GM23248 (cell line): ENCODE results near the gene PPP3R1. TPM values are rescaled to one million over a fixed set of nuclear protein-coding genes. Genes with fewer than 3 reads are reported as not detected.

Experiments
- DNase-seq: peaks from one replicate; pipeline ENCODE4 v3.0.0-alpha.2; 2015
- H2AFZ ChIP-seq: fragments of 200-600 bp; sonication (generic); 2 replicates; pipeline ENCODE4 v1.6.1; 2016; ENCODE audit warnings: antibody characterized with exemption
- H3F3A ChIP-seq: fragments of 200-600 bp; sonication (generic); 2 replicates; pipeline ENCODE4 v1.6.1; 2016; ENCODE audit warnings: mild to moderate bottlenecking, antibody characterized with exemption, mixed run types; ENCODE audit not compliant: insufficient read depth
- H3K27ac ChIP-seq: fragments of 200-600 bp; sonication (generic); 2 replicates; pipeline ENCODE4 v1.5.1; 2016; ENCODE audit warnings: mild to moderate bottlenecking
- H3K27me3 ChIP-seq: fragments of 200-600 bp; sonication (generic); replicated peaks from 2 replicates; pipeline ENCODE4 v1.6.1; 2016; ENCODE audit warnings: mild to moderate bottlenecking; ENCODE audit not compliant: insufficient read depth
- H3K36me3 ChIP-seq: fragments of 200-600 bp; sonication (generic); 2 replicates; pipeline ENCODE4 v1.6.1; 2016; ENCODE audit warnings: low read depth, mild to moderate bottlenecking
- H3K4me1 ChIP-seq: fragments of 200-600 bp; sonication (generic); 2 replicates; pipeline ENCODE4 v1.6.1; 2016; ENCODE audit warnings: mild to moderate bottlenecking; ENCODE audit not compliant: insufficient read depth
- H3K4me2 ChIP-seq: fragments of 200-600 bp; sonication (generic); one replicate; pipeline ENCODE4 v1.6.1; 2016; ENCODE audit warnings: mild to moderate bottlenecking; ENCODE audit not compliant: unreplicated experiment
- H3K4me3 ChIP-seq: fragments of 200-600 bp; sonication (generic); 2 replicates; pipeline ENCODE4 v1.5.1; 2016; ENCODE audit warnings: mild to moderate bottlenecking
- H3K79me2 ChIP-seq: fragments of 200-600 bp; sonication (generic); 2 replicates; pipeline ENCODE4 v1.6.1; 2016; ENCODE audit warnings: mild to moderate bottlenecking; ENCODE audit not compliant: insufficient read depth
- H3K9ac ChIP-seq: fragments of 200-600 bp; sonication (generic); 2 replicates; pipeline ENCODE4 v1.6.1; 2016; ENCODE audit warnings: mild to moderate bottlenecking
- H3K9me2 ChIP-seq: fragments of 200-600 bp; sonication (generic); 2 replicates; pipeline ENCODE4 v1.6.1; 2016; ENCODE audit warnings: mixed run types, mild to moderate bottlenecking, moderate library complexity; ENCODE audit not compliant: insufficient read depth
- H3K9me3 ChIP-seq: fragments of 200-600 bp; sonication (generic); one replicate; pipeline ENCODE4 v1.6.1; 2017; ENCODE audit warnings: low read depth
- H4K20me1 ChIP-seq: fragments of 200-600 bp; sonication (generic); 2 replicates; pipeline ENCODE4 v1.6.0; 2016; ENCODE audit not compliant: insufficient read depth
- EZH2 ChIP-seq: fragments of 200-600 bp; sonication (generic); IDR thresholded peaks from 2 replicates; pipeline ENCODE4 v1.6.1; 2018; ENCODE audit warnings: antibody characterized with exemption, mild to moderate bottlenecking; ENCODE audit not compliant: insufficient read depth, poor library complexity, severe bottlenecking
- EZH2phosphoT487 ChIP-seq: fragments of 200-600 bp; sonication (generic); IDR thresholded peaks from 2 replicates; pipeline ENCODE4 v1.6.1; 2018; ENCODE audit warnings: antibody characterized with exemption, moderate library complexity, mild to moderate bottlenecking, low read depth; ENCODE audit not compliant: insufficient read depth
- WGBS, 2 experiments: methylation state at CpG; one replicate each; pipeline ENCODE4 v1.1.6; 2015 to 2017; ENCODE audit warnings: low lambda C conversion rate in 2 of 2, low coverage in 1 of 2; ENCODE audit errors: missing lambda C conversion rate in 2 of 2; 5-methylcytosine and 5-hydroxymethylcytosine counted together
- in situ Hi-C: fragments of 300-500 bp; cut with MboI; formaldehyde crosslinking; loops from 2 replicates; pipeline ENCODE4 v1.15.0; 2020
- polyA plus RNA-seq: library from polyadenylated mRNA; unstranded; fragments of >200 nt; fragmentation: Nextera tagmentation; extraction: Ambion mirVana; gene quantifications from 2 replicates; pipeline ENCODE4 v1.2.1, GENCODE V29; 2016
- total RNA-seq: library from RNA; depleted of rRNA; stranded (reverse); fragments of >200 nt; shearing (Covaris generic); gene quantifications from 2 replicates; pipeline ENCODE4 v1.2.3, GENCODE V29; 2014

PPP3R1 gene
- total and polyA plus RNA-seq, 2 experiments from 2014 or later: 3.8 to 17.7 TPM

DNA sequence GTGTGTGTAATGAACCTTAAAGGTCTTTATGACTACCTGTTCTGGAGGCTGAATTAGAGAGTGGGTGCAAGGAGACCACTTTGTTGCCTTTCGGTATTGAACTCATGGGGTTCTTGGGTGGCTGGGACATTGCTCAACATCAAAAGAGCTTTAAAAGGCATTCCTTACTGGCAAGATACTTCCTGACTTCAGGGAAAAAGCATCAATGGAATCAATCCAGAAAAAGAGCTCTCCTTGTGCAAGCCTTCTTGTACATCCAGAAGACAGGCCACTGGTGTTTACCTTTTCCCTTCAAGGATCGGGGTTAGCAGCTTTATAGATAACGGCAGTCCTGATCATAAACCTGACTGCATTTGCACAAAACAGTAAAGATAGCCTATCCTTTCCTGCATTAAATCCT lies 85.1 kb downstream of the PPP3R1 start:
- no peaks in the 10 kb centered on the region for H3K9me3 ChIP-seq
- peaks cover 14% of the 10 kb centered on the region; the same call in 1 of the 2 replicates for H3K79me2 ChIP-seq
- H4K20me1 ChIP-seq: no peaks in the 10 kb centered on the region
- WGBS, 2 experiments: 72 to 77% methylated on average over 3 of the region's 3 CpGs
- peaks cover 18% of the 10 kb centered on the region; the same call in 1 of the 2 replicates for H3F3A ChIP-seq
- no peak overlapping the region for H3K4me3 ChIP-seq
- H3K36me3 ChIP-seq: peaks cover 14% of the 10 kb centered on the region
- H2AFZ ChIP-seq: no peak overlapping the region
- peak; percentile 18 for DNase-seq
- no peaks in the 10 kb centered on the region for H3K27me3 ChIP-seq
- H3K4me2 ChIP-seq: no peak overlapping the region
- TF ChIP-seq EZH2phosphoT487: no peak
- TF ChIP-seq EZH2: no peak
- H3K27ac ChIP-seq: no peak overlapping the region
- H3K4me1 ChIP-seq: no peaks in the 10 kb centered on the region
- in situ Hi-C loops: no loop called here
- no peaks in the 10 kb centered on the region for H3K9me2 ChIP-seq
- H3K9ac ChIP-seq: no peak overlapping the region

GRCh38 chr2:68163641-68164040 lies 88.7 kb downstream of the PPP3R1 start:
- no peaks in the 10 kb centered on the region for H3K9me2 ChIP-seq
- in situ Hi-C loops: no loop called here
- peaks cover 4% of the 10 kb centered on the region for H3K4me1 ChIP-seq
- no peak overlapping the region for H2AFZ ChIP-seq
- H3K4me3 ChIP-seq: no peak overlapping the region
- H3K9me3 ChIP-seq: no peaks in the 10 kb centered on the region
- H3K27ac ChIP-seq: no peak overlapping the region
- H3K79me2 ChIP-seq: peaks cover 47% of the 10 kb centered on the region
- 94 to 100% methylated on average over 1 of the region's 1 CpG for WGBS, 2 experiments
- peaks cover 13% of the 10 kb centered on the region; the same call in 1 of the 2 replicates for H3F3A ChIP-seq
- DNase-seq: no peak
- H3K36me3 ChIP-seq: peaks cover 31% of the 10 kb centered on the region
- H3K4me2 ChIP-seq: no peak overlapping the region
- no peaks in the 10 kb centered on the region for H3K27me3 ChIP-seq
- no peaks in the 10 kb centered on the region for H4K20me1 ChIP-seq
- H3K9ac ChIP-seq: no peak overlapping the region
- TF ChIP-seq EZH2phosphoT487: no peak
- no peak for TF ChIP-seq EZH2

DNA sequence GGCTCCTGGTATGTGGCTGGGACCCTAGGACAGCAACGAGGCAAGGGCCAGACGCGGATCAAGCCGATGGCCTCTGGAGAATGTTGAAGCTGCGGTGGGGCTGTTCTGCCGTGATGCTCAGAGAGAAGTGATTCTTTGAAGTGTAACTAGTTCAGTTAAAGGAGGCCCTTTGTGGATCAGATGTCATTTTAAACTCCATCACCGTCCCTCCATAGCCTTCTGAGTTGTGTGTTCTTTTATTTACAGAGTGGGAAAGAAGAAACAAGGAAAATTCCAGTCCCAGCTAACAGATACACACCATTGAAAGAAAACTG lies 94.2 kb downstream of the PPP3R1 start:
- H3K9ac ChIP-seq: peak overlapping the region; percentile 93
- H3K27ac ChIP-seq: peak overlapping the region; percentile 89
- in situ Hi-C loops: no loop called here
- H3K4me1 ChIP-seq: peaks cover 12% of the 10 kb centered on the region
- H2AFZ ChIP-seq: peak overlapping the region; percentile 95
- no peaks in the 10 kb centered on the region for H3F3A ChIP-seq
- no peaks in the 10 kb centered on the region for H4K20me1 ChIP-seq
- TF ChIP-seq EZH2 (no peak), EZH2phosphoT487 (no peak)
- H3K27me3 ChIP-seq: no peaks in the 10 kb centered on the region
- H3K36me3 ChIP-seq: peaks cover 28% of the 10 kb centered on the region
- H3K9me3 ChIP-seq: no peaks in the 10 kb centered on the region
- no peak for DNase-seq
- H3K9me2 ChIP-seq: no peaks in the 10 kb centered on the region
- peaks cover 89% of the 10 kb centered on the region for H3K79me2 ChIP-seq
- WGBS, 2 experiments: 0% methylated on average over 7 of the region's 7 CpGs
- peak overlapping the region; percentile 89 for H3K4me3 ChIP-seq
- peak overlapping the region; percentile 97 for H3K4me2 ChIP-seq

DNA sequence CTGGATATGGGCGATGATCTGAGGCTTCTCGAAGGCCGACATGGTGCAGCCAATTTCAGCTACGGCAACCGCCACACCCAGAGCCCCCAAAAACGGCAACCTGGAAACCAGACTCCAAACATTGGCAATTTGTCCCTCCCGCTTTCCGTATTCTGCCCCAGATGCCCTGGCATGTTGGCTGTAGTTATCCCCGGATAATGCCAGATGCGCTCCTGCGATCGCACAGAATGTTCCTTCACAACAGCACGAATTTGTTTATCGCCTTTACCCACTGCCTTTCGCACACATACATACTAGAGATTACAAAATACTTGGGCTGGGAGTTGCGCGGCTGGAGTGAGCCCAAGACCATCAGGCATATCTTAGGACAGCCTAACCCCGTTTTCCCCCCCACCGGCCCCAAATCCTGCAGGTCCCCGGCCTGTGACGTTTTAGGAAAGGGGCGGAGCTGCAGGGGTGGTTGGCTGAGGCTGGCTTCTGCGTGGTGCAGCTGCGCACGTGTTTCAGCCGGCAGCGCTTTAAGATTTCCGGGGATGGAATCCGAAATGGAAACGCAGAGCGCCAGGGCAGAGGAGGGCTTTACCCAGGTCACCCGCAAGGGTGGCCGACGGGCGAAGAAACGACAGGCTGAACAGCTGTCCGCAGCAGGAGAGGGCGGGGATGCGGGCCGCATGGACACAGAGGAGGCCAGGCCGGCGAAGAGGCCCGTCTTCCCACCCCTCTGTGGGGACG lies 94.8 kb downstream of the PPP3R1 start, which contains the start of gene PNO1:
TSS of gene PNO1 (plus strand) at position 487 of the 732 bp plus-strand sequence. CDS start at position 534, 47 bp downstream.
- WGBS, 2 experiments: 0 to 2% methylated on average over 43 of the region's 44 CpGs
- TF ChIP-seq EZH2: no peak
- TF ChIP-seq EZH2phosphoT487: no peak
- H3K4me2 ChIP-seq: peak within 1 kb of the TSS; percentile 97
- no peaks in the 10 kb centered on the region for H4K20me1 ChIP-seq
- H3K4me3 ChIP-seq: peak within 1 kb of the TSS; percentile 89
- peak within 1 kb of the TSS; percentile 93 for H3K9ac ChIP-seq
- peak within 1 kb of the TSS; percentile 89 for H3K27ac ChIP-seq
- H3K9me2 ChIP-seq: no peaks in the 10 kb centered on the region
- no peaks in the 10 kb centered on the region for H3K9me3 ChIP-seq
- peaks cover 90% of the 10 kb centered on the region for H3K79me2 ChIP-seq
- peak within 1 kb of the TSS; percentile 95 for H2AFZ ChIP-seq
- in situ Hi-C loops: no loop called here
- H3K27me3 ChIP-seq: no peaks in the 10 kb centered on the region
- H3F3A ChIP-seq: no peaks in the 10 kb centered on the region
- H3K4me1 ChIP-seq: peaks cover 12% of the 10 kb centered on the region
- peaks cover 25% of the 10 kb centered on the region for H3K36me3 ChIP-seq
- DNase-seq: peak; percentile 97
